Karpas-422 (cell line): Measurements from ENCODE around the gene ANKS1B. TPM values are rescaled to one million over a fixed set of nuclear protein-coding genes. Genes with fewer than 3 reads are reported as not detected.

Experiments
- DNase-seq: peaks from one replicate; pipeline ENCODE4 v3.0.0-alpha.2; 2015
- H2AFZ ChIP-seq: fragments of 200-600 bp; sonication (generic); 2 replicates; pipeline ENCODE4 v1.6.1; 2014; ENCODE audit warnings: antibody characterized with exemption, low read length, mixed read lengths
- H3K27ac ChIP-seq: fragments of 200-600 bp; sonication (generic); 2 replicates; pipeline ENCODE4 v1.5.1; 2014; ENCODE audit warnings: mild to moderate bottlenecking, low read length, moderate library complexity
- H3K27me3 ChIP-seq: fragments of 200-600 bp; sonication (generic); 2 replicates; pipeline ENCODE4 v1.6.1; 2014; ENCODE audit warnings: low read length, mixed read lengths
- H3K36me3 ChIP-seq: fragments of 200-600 bp; sonication (generic); 2 replicates; pipeline ENCODE4 v1.6.1; 2014; ENCODE audit warnings: low read length, mixed read lengths; ENCODE audit not compliant: insufficient read depth
- H3K4me1 ChIP-seq: fragments of 200-600 bp; sonication (generic); 2 replicates; pipeline ENCODE4 v1.6.1; 2014; ENCODE audit warnings: mild to moderate bottlenecking, low read length, mixed read lengths
- H3K4me2 ChIP-seq: fragments of 200-600 bp; sonication (generic); 2 replicates; pipeline ENCODE4 v1.6.1; 2014; ENCODE audit warnings: low read length, low read depth, mild to moderate bottlenecking; ENCODE audit not compliant: poor library complexity, severe bottlenecking
- H3K4me3 ChIP-seq: fragments of 200-600 bp; sonication (generic); 2 replicates; pipeline ENCODE4 v1.5.1; 2014; ENCODE audit warnings: mild to moderate bottlenecking, antibody characterized with exemption, low read length, mixed read lengths
- H3K79me2 ChIP-seq: fragments of 200-600 bp; sonication (generic); 2 replicates; pipeline ENCODE4 v1.6.1; 2014; ENCODE audit warnings: mild to moderate bottlenecking, low read length, mixed read lengths
- H3K9ac ChIP-seq: fragments of 200-600 bp; sonication (generic); 2 replicates; pipeline ENCODE4 v1.6.0; 2014; ENCODE audit warnings: low read length
- H3K9me2 ChIP-seq: fragments of 200-600 bp; sonication (generic), shearing (Covaris generic); replicated peaks from 2 replicates; pipeline ENCODE4 v1.6.0; 2014; ENCODE audit warnings: mild to moderate bottlenecking, low read length, moderate library complexity; ENCODE audit not compliant: insufficient read depth
- H3K9me3 ChIP-seq: fragments of 300-700, 200-600 bp; sonication (generic); 2 replicates; pipeline ENCODE4 v1.6.1; 2014; ENCODE audit warnings: low read length, mixed read lengths
- H4K20me1 ChIP-seq: fragments of 200-600 bp; sonication (generic); 2 replicates; pipeline ENCODE4 v1.6.1; 2014; ENCODE audit warnings: mild to moderate bottlenecking, antibody characterized with exemption, low read length, low read depth; ENCODE audit not compliant: insufficient read depth
- total RNA-seq: library from RNA; depleted of rRNA; stranded (reverse); fragments of >200 nt; shearing (Covaris generic); gene quantifications from 2 replicates; pipeline ENCODE4 v1.2.3, GENCODE V29; 2014; ENCODE audit warnings: low replicate concordance

The ANKS1B gene
- total RNA-seq, 1 experiment from 2014 or later, result 23.4 TPM

DNA sequence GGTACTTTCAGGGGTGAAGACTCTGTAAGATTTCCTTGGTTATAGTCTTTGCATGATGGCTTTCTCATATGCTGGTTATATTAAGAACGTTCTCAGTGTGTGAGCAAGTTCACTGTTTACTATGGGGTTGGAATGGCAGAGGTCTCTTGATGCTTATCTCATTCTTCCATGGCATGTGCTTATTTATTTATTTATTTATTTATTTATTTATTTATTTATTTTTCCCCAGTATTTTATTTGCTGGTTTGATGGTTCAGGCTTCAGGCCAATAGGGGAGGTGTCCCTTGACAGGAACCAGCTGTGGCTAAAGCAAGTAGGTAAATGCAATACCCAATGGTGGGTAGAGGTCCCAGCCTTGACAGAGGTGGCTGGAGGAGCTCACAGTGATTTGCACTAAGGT lies 498.5 kb downstream of the ANKS1B start:
- Histone ChIP-seq H3K79me2 (no peaks in the 10 kb centered on the region), H3K4me3 (no peak overlapping the region), H3K27ac (no peak overlapping the region), H3K9me3 (no peaks in the 10 kb centered on the region; the same call in 1 of the 2 replicates), H3K4me2 (no peak overlapping the region), H3K9me2 (no peaks in the 10 kb centered on the region), H4K20me1 (no peaks in the 10 kb centered on the region), H3K4me1 (peaks cover 4% of the 10 kb centered on the region), H3K27me3 (no peaks in the 10 kb centered on the region), H3K9ac (no peak overlapping the region), H2AFZ (no peak overlapping the region), H3K36me3 (no peaks in the 10 kb centered on the region; the same call in 1 of the 2 replicates)
- DNase-seq, result no peak

DNA sequence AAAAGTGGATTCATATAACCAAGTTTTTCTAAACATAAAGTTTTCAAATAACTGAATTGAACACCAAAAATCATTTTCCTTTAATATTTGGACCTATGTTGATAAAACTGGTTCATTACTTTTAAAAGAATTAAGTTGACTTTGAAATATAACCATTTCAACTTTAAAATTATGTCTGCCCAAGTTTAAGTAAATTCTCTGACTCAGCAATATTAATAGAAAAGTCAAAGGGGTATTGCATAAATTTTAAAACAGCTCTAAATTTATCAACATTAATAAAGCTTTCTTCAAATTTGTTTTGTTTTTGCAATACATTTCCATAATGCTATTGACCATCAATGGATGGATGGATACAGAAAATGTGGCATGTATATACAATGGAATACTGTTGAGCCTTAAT lies 505.6 kb downstream of the ANKS1B start:
- no peaks in the 10 kb centered on the region for H3K79me2 ChIP-seq
- H3K9me2 ChIP-seq, result no peaks in the 10 kb centered on the region
- H3K4me2 ChIP-seq, result no peak overlapping the region
- no peaks in the 10 kb centered on the region for H3K27me3 ChIP-seq
- H3K27ac ChIP-seq, result no peak overlapping the region
- peaks cover 3% of the 10 kb centered on the region; the same call in 1 of the 2 replicates for H3K36me3 ChIP-seq
- H3K9me3 ChIP-seq, result no peaks in the 10 kb centered on the region
- H3K9ac ChIP-seq, result no peak overlapping the region
- no peak overlapping the region for H2AFZ ChIP-seq
- no peak overlapping the region for H3K4me3 ChIP-seq
- H4K20me1 ChIP-seq, result no peaks in the 10 kb centered on the region
- no peak for DNase-seq
- peaks cover 14% of the 10 kb centered on the region for H3K4me1 ChIP-seq

DNA sequence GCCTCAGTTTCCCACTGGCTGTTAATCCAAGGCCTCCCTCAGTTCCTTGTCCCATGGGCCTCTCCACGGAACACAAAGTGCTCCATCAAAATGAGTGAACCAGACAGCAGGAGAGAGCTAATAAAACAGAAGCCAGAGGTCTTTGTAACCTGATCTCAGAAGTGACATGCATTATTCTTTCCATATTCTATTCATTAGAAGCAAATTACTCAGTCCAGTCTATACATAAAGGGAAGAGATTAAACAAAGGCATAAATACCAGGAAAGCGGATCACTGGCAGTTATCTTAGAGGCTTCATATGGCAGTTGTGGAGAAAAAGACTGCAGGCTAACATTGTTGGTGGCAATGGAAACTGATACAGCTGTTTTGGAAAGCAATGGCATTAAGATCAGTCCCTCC lies 507.8 kb downstream of the ANKS1B start:
- no peaks in the 10 kb centered on the region for H4K20me1 ChIP-seq
- no peaks in the 10 kb centered on the region for H3K9me2 ChIP-seq
- H3K79me2 ChIP-seq, result no peaks in the 10 kb centered on the region
- no peak overlapping the region for H3K4me2 ChIP-seq
- H3K27ac ChIP-seq, result peak overlapping the region; percentile 33; the same call in 1 of the 2 replicates
- peaks cover 3% of the 10 kb centered on the region; the same call in 1 of the 2 replicates for H3K36me3 ChIP-seq
- no peaks in the 10 kb centered on the region for H3K9me3 ChIP-seq
- no peaks in the 10 kb centered on the region for H3K27me3 ChIP-seq
- DNase-seq, result no peak
- H3K4me1 ChIP-seq, result peaks cover 24% of the 10 kb centered on the region
- no peak overlapping the region for H3K4me3 ChIP-seq
- H2AFZ ChIP-seq, result peak overlapping the region; percentile 69
- H3K9ac ChIP-seq, result no peak overlapping the region

DNA sequence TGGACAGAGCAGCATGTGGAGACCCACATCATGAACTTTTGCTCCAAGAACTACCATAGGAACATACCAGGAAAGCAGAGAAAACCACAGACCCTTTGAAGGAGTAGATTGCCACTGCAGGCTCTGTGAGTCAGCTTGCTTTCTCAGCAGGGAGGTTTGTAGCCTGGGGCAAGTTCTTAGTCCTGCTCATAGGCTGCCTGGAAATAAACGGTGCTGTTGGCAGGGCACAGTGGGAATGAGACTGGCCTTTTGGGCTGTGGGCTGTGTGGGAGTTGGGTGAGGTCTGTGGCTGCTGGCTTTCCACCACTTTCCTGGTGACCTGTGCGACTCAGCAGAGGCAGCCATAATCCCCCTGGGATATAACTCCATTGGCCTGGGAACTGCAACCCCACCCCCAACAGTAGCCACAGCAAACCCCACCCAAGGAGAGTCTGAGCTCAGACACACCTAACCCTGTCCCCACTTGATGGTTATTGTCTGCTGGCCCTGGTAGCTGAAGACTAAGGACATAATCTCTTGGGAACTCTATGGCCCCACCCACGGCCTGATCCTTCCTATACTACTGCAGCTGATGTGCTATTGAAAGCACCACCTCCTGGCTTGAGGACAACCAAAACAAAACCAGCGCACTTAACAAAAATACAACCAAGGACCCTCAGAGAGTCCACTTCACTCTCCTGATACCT lies 529.2 kb downstream of the ANKS1B start:
- no peak for DNase-seq

GRCh38 chr12:99454539-99455172 lies 530.1 kb downstream of the ANKS1B start:
- peak overlapping the region; percentile 44 for H3K4me2 ChIP-seq
- no peaks in the 10 kb centered on the region for H3K79me2 ChIP-seq

More for the DNA sequence above, 529.2 kb downstream of the ANKS1B start:
- Histone ChIP-seq H3K9me2 (no peaks in the 10 kb centered on the region), H3K9ac (no peak overlapping the region), H3K79me2 (no peaks in the 10 kb centered on the region), H3K27ac (no peak overlapping the region), H4K20me1 (no peaks in the 10 kb centered on the region), H3K4me2 (no peak overlapping the region), H2AFZ (no peak overlapping the region), H3K27me3 (no peaks in the 10 kb centered on the region), H3K4me3 (no peak overlapping the region), H3K9me3 (peaks cover 9% of the 10 kb centered on the region; the same call in 1 of the 2 replicates), H3K4me1 (peaks cover 29% of the 10 kb centered on the region), H3K36me3 (peaks cover 4% of the 10 kb centered on the region; the same call in 1 of the 2 replicates)

DNA sequence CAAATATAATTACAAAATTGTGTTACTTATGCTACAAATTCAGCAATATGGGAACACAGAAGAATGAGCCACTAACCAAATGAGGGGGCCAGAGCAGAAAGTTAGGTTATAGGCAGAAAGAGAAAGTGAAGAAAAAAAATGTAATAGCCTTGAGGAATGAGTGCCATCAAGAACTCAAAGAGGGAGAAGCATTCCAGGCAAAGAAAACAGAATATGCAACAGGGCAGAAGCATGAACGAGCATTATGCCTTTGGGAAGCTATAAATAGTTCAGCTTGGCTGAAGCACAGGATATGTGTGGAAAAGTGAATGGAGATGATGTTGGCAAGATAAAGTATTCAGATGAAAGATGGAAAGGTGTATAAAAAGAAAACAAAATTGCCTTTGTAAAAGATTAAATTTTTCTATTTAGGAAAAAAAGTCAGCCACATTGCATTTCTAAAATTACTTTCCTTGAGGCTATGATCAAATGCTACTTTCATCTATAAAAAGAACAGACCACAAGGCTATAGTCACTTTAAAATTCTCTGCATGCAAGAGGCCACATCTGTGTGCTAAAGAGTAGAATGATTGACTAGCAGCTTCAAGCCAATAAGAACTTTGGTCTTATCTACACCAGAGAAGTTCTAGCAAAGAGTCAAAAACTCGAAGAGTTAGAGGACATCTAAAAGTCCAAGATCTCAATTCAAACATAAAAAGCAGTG lies 530.7 kb downstream of the ANKS1B start:
- no peak for DNase-seq
- Histone ChIP-seq H2AFZ (0 out of 2 replicates have a peak overlapping the region, but pooled peaks have one; percentile 32), H3K4me3 (no peak overlapping the region), H3K27me3 (no peaks in the 10 kb centered on the region), H3K36me3 (no peaks in the 10 kb centered on the region; the same call in 1 of the 2 replicates), H3K4me1 (peaks cover 29% of the 10 kb centered on the region), H3K79me2 (no peaks in the 10 kb centered on the region), H3K4me2 (peak overlapping the region; percentile 44), H3K27ac (peak overlapping the region; percentile 21; the same call in 1 of the 2 replicates), H3K9ac (peak overlapping the region; percentile 34), H3K9me2 (no peaks in the 10 kb centered on the region), H4K20me1 (no peaks in the 10 kb centered on the region), H3K9me3 (peaks cover 6% of the 10 kb centered on the region; the same call in 1 of the 2 replicates)

More at GRCh38 chr12:99454539-99455172, 530.1 kb downstream of the ANKS1B start:
- Histone ChIP-seq H3K9me2 (no peaks in the 10 kb centered on the region), H3K27ac (peak overlapping the region; percentile 21; the same call in 1 of the 2 replicates), H3K9me3 (peaks cover 6% of the 10 kb centered on the region; the same call in 1 of the 2 replicates), H3K36me3 (no peaks in the 10 kb centered on the region; the same call in 1 of the 2 replicates), H3K4me1 (peaks cover 29% of the 10 kb centered on the region), H3K9ac (peak overlapping the region; percentile 34), H4K20me1 (no peaks in the 10 kb centered on the region), H3K27me3 (no peaks in the 10 kb centered on the region), H3K4me3 (no peak overlapping the region), H2AFZ (0 out of 2 replicates have a peak overlapping the region, but pooled peaks have one; percentile 32)
- DNase-seq, result no peak

- Histone ChIP-seq H3K27me3 (no peaks in the 10 kb centered on the region), H3K9ac (no peak overlapping the region), H3K4me2 (no peak overlapping the region), H3K36me3 (no peaks in the 10 kb centered on the region), H3K9me3 (peaks cover 5% of the 10 kb centered on the region), H3K9me2 (no peaks in the 10 kb centered on the region), H3K27ac (no peak overlapping the region), H3K4me3 (no peak overlapping the region), H3K4me1 (peaks cover 21% of the 10 kb centered on the region), H3K79me2 (no peaks in the 10 kb centered on the region), H2AFZ (no peak overlapping the region), H4K20me1 (no peaks in the 10 kb centered on the region)
- DNase-seq, result no peak
Measured at GRCh38 chr12:99450036-99450630, 534.6 kb downstream of the ANKS1B start.
